HUES48 (cell line): Measurements from ENCODE around the gene CILP2.
A peak's percentile ranks its signal among the peaks of the same experiment; 100 is the strongest.

ENCODE experiments used
- H3K27ac ChIP-seq: one replicate; pipeline ENCODE4 v1.7.0; 2013; ENCODE audit warnings: low read depth, low read length, inconsistent platforms
- H3K27me3 ChIP-seq: 2 replicates; pipeline ENCODE4 v1.6.1; 2013; ENCODE audit warnings: mild to moderate bottlenecking, low read length; ENCODE audit not compliant: control insufficient read depth, insufficient read depth
- H3K36me3 ChIP-seq: 2 replicates; pipeline ENCODE4 v1.6.1; 2013; ENCODE audit warnings: low read length; ENCODE audit not compliant: control insufficient read depth, insufficient read depth
- H3K4me1 ChIP-seq: 2 replicates; pipeline ENCODE4 v1.6.1; 2013; ENCODE audit warnings: mild to moderate bottlenecking, low read length; ENCODE audit not compliant: control insufficient read depth, insufficient read depth
- H3K4me3 ChIP-seq: 2 replicates; pipeline ENCODE4 v1.5.1; 2013; ENCODE audit warnings: mild to moderate bottlenecking, low read depth, low read length
- H3K9ac ChIP-seq: 2 replicates; pipeline ENCODE4 v1.6.1; 2013; ENCODE audit warnings: mild to moderate bottlenecking, low read depth, low read length, moderate library complexity
- H3K9me3 ChIP-seq: 2 replicates; pipeline ENCODE4 v1.6.1; 2013; ENCODE audit warnings: low read length; ENCODE audit not compliant: control insufficient read depth, insufficient read depth

The CILP2 gene, protein sequence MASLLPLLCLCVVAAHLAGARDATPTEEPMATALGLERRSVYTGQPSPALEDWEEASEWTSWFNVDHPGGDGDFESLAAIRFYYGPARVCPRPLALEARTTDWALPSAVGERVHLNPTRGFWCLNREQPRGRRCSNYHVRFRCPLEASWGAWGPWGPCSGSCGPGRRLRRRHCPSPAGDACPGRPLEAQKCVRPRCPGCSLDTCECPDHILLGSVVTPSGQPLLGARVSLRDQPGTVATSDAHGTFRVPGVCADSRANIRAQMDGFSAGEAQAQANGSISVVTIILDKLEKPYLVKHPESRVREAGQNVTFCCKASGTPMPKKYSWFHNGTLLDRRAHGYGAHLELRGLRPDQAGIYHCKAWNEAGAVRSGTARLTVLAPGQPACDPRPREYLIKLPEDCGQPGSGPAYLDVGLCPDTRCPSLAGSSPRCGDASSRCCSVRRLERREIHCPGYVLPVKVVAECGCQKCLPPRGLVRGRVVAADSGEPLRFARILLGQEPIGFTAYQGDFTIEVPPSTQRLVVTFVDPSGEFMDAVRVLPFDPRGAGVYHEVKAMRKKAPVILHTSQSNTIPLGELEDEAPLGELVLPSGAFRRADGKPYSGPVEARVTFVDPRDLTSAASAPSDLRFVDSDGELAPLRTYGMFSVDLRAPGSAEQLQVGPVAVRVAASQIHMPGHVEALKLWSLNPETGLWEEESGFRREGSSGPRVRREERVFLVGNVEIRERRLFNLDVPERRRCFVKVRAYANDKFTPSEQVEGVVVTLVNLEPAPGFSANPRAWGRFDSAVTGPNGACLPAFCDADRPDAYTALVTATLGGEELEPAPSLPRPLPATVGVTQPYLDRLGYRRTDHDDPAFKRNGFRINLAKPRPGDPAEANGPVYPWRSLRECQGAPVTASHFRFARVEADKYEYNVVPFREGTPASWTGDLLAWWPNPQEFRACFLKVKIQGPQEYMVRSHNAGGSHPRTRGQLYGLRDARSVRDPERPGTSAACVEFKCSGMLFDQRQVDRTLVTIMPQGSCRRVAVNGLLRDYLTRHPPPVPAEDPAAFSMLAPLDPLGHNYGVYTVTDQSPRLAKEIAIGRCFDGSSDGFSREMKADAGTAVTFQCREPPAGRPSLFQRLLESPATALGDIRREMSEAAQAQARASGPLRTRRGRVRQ

DNA sequence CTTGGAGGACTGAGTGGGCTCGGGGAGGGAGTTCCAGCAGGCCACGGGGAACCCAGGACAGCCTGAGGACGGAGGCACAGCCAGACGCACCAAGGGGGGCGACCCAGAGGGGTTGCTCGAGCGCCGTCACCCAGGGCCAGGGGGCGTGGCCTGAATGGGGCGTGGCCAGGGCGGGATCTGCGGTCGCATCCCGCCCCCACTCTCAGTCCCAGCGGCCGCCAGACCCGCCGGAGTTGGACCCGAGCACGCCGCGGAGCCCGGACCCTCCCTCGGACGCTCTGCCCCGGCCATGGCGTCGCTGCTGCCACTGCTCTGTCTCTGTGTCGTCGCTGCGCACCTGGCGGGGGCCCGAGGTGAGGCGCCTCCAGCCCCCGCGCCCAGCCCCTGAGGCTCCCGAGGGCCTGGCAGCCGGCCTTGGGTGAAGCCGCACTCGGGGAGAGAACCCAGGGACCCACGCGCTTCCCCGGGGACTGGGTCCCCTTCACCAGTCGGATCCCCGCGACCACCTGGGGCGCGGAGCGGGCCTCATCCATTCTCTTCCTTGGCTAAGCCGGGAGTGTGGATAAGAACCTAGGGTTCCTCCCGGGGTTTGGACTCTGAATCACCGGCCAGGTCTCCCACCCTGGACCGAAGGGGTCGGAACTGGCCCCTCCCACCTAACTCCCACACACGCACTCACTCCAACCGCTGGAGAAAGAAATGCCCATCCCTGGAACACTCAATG lies at the start of gene CILP2:
CILP2 (plus strand) TSS at position 205 of the 724 bp plus-strand sequence; CDS start at position 290, 85 bp downstream.
- Histone ChIP-seq H3K4me3 (peak within 1 kb of the TSS; percentile 51), H3K36me3 (no peaks in the 10 kb centered on the region), H3K27me3 (peaks cover 31% of the 10 kb centered on the region), H3K4me1 (no peaks in the 10 kb centered on the region), H3K9me3 (no peaks in the 10 kb centered on the region), H3K9ac (no peak within 1 kb of the TSS; the same call in 1 of the 2 replicates), H3K27ac (no peak within 1 kb of the TSS)

GRCh38 chr19:19488875-19489690 lies 49.0 kb upstream of the CILP2 start:
- H3K4me1 ChIP-seq, result peaks cover 35% of the 10 kb centered on the region
- H3K36me3 ChIP-seq, result peaks cover 28% of the 10 kb centered on the region
- H3K27me3 ChIP-seq, result no peaks in the 10 kb centered on the region
- H3K9ac ChIP-seq, result peak overlapping the region; percentile 32
- H3K27ac ChIP-seq, result peak overlapping the region; percentile 95
- no peak overlapping the region for H3K4me3 ChIP-seq
- no peaks in the 10 kb centered on the region for H3K9me3 ChIP-seq

DNA sequence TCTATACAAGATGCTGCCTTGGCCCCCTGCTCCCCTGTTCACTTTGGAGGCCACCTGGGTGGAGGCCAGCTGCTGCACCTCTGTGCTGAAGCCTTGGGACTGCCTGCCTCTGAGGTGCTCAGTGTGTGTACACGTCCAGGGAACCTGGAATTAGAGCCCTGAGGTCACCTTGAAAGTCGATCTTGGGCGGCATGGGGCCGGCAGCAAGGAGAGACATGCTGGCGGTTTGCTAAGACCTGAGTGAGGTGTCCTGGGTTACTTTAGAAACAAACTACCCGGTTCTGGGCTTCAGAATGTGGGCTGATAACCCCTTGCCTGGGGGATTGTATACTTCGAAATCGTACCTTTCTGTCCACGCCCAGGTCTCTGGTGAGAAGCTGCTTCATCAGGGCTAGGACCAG lies 48.3 kb upstream of the CILP2 start:
- H3K36me3 ChIP-seq, result peaks cover 35% of the 10 kb centered on the region
- H3K4me1 ChIP-seq, result peaks cover 34% of the 10 kb centered on the region
- H3K27me3 ChIP-seq, result no peaks in the 10 kb centered on the region
- no peak overlapping the region for H3K4me3 ChIP-seq
- peak overlapping the region; percentile 95 for H3K27ac ChIP-seq
- H3K9me3 ChIP-seq, result no peaks in the 10 kb centered on the region
- H3K9ac ChIP-seq, result peak overlapping the region; percentile 4; the same call in 1 of the 2 replicates

- peak overlapping the region; percentile 4; the same call in 1 of the 2 replicates for H3K9ac ChIP-seq
- no peaks in the 10 kb centered on the region for H3K9me3 ChIP-seq
- peak overlapping the region; percentile 95 for H3K27ac ChIP-seq
- no peak overlapping the region for H3K4me3 ChIP-seq
- H3K27me3 ChIP-seq, result no peaks in the 10 kb centered on the region
- H3K4me1 ChIP-seq, result peaks cover 28% of the 10 kb centered on the region
- peaks cover 38% of the 10 kb centered on the region for H3K36me3 ChIP-seq
Observed at GRCh38 chr19:19490214-19490968, 47.7 kb upstream of the CILP2 start.

GRCh38 chr19:19491321-19492025 lies 46.6 kb upstream of the CILP2 start:
- Histone ChIP-seq H3K27ac (no peak overlapping the region), H3K9ac (no peak overlapping the region), H3K9me3 (no peaks in the 10 kb centered on the region), H3K4me3 (no peak overlapping the region), H3K4me1 (peaks cover 20% of the 10 kb centered on the region), H3K27me3 (no peaks in the 10 kb centered on the region), H3K36me3 (peaks cover 48% of the 10 kb centered on the region)

- H3K27ac ChIP-seq, result no peak overlapping the region
- H3K9ac ChIP-seq, result no peak overlapping the region
- no peaks in the 10 kb centered on the region for H3K9me3 ChIP-seq
- no peak overlapping the region for H3K4me3 ChIP-seq
- peaks cover 20% of the 10 kb centered on the region for H3K4me1 ChIP-seq
- H3K36me3 ChIP-seq, result peaks cover 54% of the 10 kb centered on the region
- H3K27me3 ChIP-seq, result no peaks in the 10 kb centered on the region
Observed at GRCh38 chr19:19492026-19492610, 45.9 kb upstream of the CILP2 start.

- Histone ChIP-seq H3K27me3 (no peaks in the 10 kb centered on the region), H3K9ac (no peak overlapping the region), H3K27ac (no peak overlapping the region), H3K4me1 (peaks cover 11% of the 10 kb centered on the region), H3K9me3 (no peaks in the 10 kb centered on the region), H3K4me3 (no peak overlapping the region), H3K36me3 (peaks cover 72% of the 10 kb centered on the region)
Observed at GRCh38 chr19:19493841-19494546, 44.1 kb upstream of the CILP2 start.

DNA sequence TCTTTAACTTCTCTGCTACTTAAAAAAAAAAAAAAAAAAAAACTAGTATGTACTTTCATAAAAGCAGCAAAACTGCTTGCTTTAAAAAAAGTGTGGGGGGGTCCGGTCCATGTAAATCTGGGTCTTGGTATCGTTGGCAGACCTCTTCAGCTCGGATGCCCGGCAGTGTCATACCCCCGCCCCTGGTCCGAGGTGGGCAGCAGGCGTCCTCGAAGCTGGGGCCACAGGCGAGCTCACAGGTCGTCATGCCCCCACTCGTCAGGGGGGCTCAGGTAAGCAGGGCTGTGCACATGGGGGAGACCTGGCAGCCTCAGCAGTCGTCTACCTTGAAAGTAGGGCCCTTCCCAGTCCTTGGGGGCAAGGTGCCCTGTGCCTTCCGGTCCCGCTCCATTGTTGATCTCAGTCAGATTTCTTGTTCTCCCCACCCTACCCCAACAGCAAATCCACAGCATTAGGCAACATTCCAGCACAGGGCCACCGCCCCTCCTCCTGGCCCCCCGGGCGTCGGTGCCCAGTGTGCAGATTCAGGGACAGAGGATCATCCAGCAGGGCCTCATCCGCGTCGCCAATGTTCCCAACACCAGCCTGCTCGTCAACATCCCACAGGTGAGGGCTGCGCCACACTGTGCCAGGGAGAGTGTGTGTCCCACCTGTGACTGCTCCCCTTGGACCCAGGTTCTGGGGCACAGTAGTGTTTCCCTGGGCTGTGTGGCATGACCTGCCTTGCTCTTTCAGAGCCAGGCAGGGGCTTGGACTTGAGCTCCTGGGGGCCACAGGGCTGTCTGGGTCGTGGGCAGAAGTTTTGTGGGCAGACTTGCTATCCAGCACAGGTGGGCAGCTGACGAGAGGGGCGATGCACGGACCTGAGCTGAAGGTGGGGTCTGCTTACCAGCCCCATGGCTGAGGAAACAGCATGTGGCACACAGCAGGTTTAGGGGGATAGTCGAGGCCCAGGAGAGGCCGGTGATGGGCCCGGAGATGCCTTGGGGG lies 42.2 kb upstream of the CILP2 start:
- H3K4me1 ChIP-seq, result no peaks in the 10 kb centered on the region
- H3K4me3 ChIP-seq, result no peak overlapping the region
- no peaks in the 10 kb centered on the region for H3K27me3 ChIP-seq
- no peaks in the 10 kb centered on the region for H3K9me3 ChIP-seq
- no peak overlapping the region for H3K27ac ChIP-seq
- no peak overlapping the region for H3K9ac ChIP-seq
- peaks cover 89% of the 10 kb centered on the region for H3K36me3 ChIP-seq
